ENCODE data around the gene LCMT1. TPM values are rescaled to one million over a fixed set of nuclear protein-coding genes. Genes with fewer than 3 reads are reported as not detected.

The LCMT1 gene
- total RNA-seq, 1 experiment from 2014 or later: 67.1 TPM

- POLR2A ChIA-PET (ENCODE audit: unreplicated experiment): no interaction called here
- CTCF ChIA-PET: no interaction called here
- Histone ChIP-seq H3K4me2 (no peak overlapping the region), H4K20me1 (ENCODE audit: insufficient read depth) (no peaks in the 10 kb centered on the region), H3K36me3 (ENCODE audit: low read depth) (no peaks in the 10 kb centered on the region), H3K4me1 (replicated peaks; ENCODE audit: insufficient read depth) (no peaks in the 10 kb centered on the region), H3K9me2 (ENCODE audit: insufficient read depth) (no peaks in the 10 kb centered on the region), H3K27me3 (ENCODE audit: insufficient read depth, low read depth) (no peaks in the 10 kb centered on the region), H3F3A (ENCODE audit: insufficient read depth, low read depth) (peaks cover 10% of the 10 kb centered on the region; the same call in 1 of the 2 replicates), H3K9me3 (ENCODE audit: insufficient read depth, low read depth) (no peaks in the 10 kb centered on the region), H3K79me2 (ENCODE audit: low read depth) (no peaks in the 10 kb centered on the region), H2AFZ (no peak overlapping the region), H3K4me3 (no peak overlapping the region), H3K27ac (no peak overlapping the region)
- DNase-seq: no peak
- TF ChIP-seq CTCF (conservative IDR thresholded peaks at IDR 0.05): no peak
- TF ChIP-seq EZH2 (IDR thresholded peaks at IDR 0.05; ENCODE audit: low read depth): no peak
- BruUV-seq (replicated peaks): no TSS peak
- intact Hi-C loops (cut with micrococcal nuclease; ENCODE audit: unreplicated experiment): no loop called here
Measured at GRCh38 chr16:25189305-25189704, 77.8 kb downstream of the LCMT1 start.

GRCh38 chr16:25192096-25192495 is 80.6 kb downstream of the LCMT1 start:
- no peak overlapping the region for H3K4me2 ChIP-seq
- no peaks in the 10 kb centered on the region for H3K9me2 ChIP-seq (ENCODE audit: insufficient read depth)
- H3K9me3 ChIP-seq (ENCODE audit: insufficient read depth, low read depth): no peaks in the 10 kb centered on the region
- TF ChIP-seq CTCF (conservative IDR thresholded peaks at IDR 0.05): no peak
- no peak for TF ChIP-seq EZH2 (IDR thresholded peaks at IDR 0.05; ENCODE audit: low read depth)
- intact Hi-C loops (cut with micrococcal nuclease; ENCODE audit: unreplicated experiment): no loop called here
- ChIA-PET CTCF (no interaction called here), POLR2A (ENCODE audit: unreplicated experiment) (no interaction called here)
- no peaks in the 10 kb centered on the region for H3K79me2 ChIP-seq (ENCODE audit: low read depth)
- no TSS peak for BruUV-seq (replicated peaks)
- no peaks in the 10 kb centered on the region for H3K4me1 ChIP-seq (replicated peaks; ENCODE audit: insufficient read depth)
- H3K27ac ChIP-seq: no peak overlapping the region
- H3F3A ChIP-seq (ENCODE audit: insufficient read depth, low read depth): peaks cover 2% of the 10 kb centered on the region; the same call in 1 of the 2 replicates
- H3K4me3 ChIP-seq: no peak overlapping the region
- H3K36me3 ChIP-seq (ENCODE audit: low read depth): no peaks in the 10 kb centered on the region
- H4K20me1 ChIP-seq (ENCODE audit: insufficient read depth): no peaks in the 10 kb centered on the region
- H3K27me3 ChIP-seq (ENCODE audit: insufficient read depth, low read depth): no peaks in the 10 kb centered on the region
- no peak for DNase-seq
- no peak overlapping the region for H2AFZ ChIP-seq

- no peaks in the 10 kb centered on the region for H3K27me3 ChIP-seq (ENCODE audit: insufficient read depth, low read depth)
- no peak overlapping the region for H3K4me2 ChIP-seq
- H3K9me3 ChIP-seq (ENCODE audit: insufficient read depth, low read depth): no peaks in the 10 kb centered on the region
- H3F3A ChIP-seq (ENCODE audit: insufficient read depth, low read depth): no peaks in the 10 kb centered on the region
- no peaks in the 10 kb centered on the region for H3K36me3 ChIP-seq (ENCODE audit: low read depth)
- no peaks in the 10 kb centered on the region for H3K9me2 ChIP-seq (ENCODE audit: insufficient read depth)
- no peak overlapping the region for H2AFZ ChIP-seq
- BruUV-seq (replicated peaks): no TSS peak
- TF ChIP-seq CTCF (conservative IDR thresholded peaks at IDR 0.05) (no peak), EZH2 (IDR thresholded peaks at IDR 0.05; ENCODE audit: low read depth) (no peak)
- no peak overlapping the region for H3K27ac ChIP-seq
- CTCF ChIA-PET: interaction anchor here (0.6 kb wide), 1 partner anchor 77 kb away, joined by 3 read pairs; no protein-coding TSS in a partner anchor
- POLR2A ChIA-PET (ENCODE audit: unreplicated experiment): no interaction called here
- no peaks in the 10 kb centered on the region for H4K20me1 ChIP-seq (ENCODE audit: insufficient read depth)
- H3K4me3 ChIP-seq: no peak overlapping the region
- intact Hi-C loops (cut with micrococcal nuclease; ENCODE audit: unreplicated experiment): no loop called here
- H3K4me1 ChIP-seq (replicated peaks; ENCODE audit: insufficient read depth): no peaks in the 10 kb centered on the region
- H3K79me2 ChIP-seq (ENCODE audit: low read depth): no peaks in the 10 kb centered on the region
- no peak for DNase-seq
Measured at GRCh38 chr16:25194273-25194878, 82.8 kb downstream of the LCMT1 start.

Measured in PC-9 (cell line).